ENCODE measurements around the gene KCNMA1. TPM values are rescaled to one million over a fixed set of nuclear protein-coding genes. Genes with fewer than 3 reads are reported as not detected.

The KCNMA1 gene
- total RNA-seq, 1 donor from 2014 or later: 95.5 TPM

DNA sequence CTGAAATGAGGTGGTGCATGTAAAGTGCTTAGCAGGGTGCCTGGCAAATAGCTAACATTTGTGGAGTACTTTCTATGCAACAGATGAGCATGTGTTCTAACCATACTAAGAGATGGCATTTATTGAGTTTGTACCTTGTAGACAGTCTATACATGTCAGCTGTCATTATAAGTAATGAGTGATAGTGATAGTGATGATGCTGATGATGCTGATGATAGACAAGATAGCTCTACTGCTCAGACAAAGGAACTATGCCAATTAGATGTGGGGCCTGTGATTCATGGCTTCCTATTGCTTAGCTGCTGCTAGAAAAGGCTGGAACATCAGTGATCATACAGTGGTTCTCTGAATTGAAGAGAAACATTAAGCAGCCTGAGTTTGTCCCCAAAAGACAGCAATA lies 585.8 kb downstream of the KCNMA1 start:
- Mint-ChIP-seq H3K36me3 (ENCODE audit: unreplicated experiment) (peaks cover 10% of the 10 kb centered on the region), H3K9me3 (ENCODE audit: unreplicated experiment) (peaks cover 4% of the 10 kb centered on the region), H3K27me3 (ENCODE audit: unreplicated experiment) (no peaks in the 10 kb centered on the region), H3K27ac (ENCODE audit: unreplicated experiment) (no peak overlapping the region), H3K4me1 (ENCODE audit: unreplicated experiment) (peaks cover 13% of the 10 kb centered on the region), H3K4me3 (ENCODE audit: unreplicated experiment) (no peak overlapping the region)
- TF ChIP-seq CTCF (IDR thresholded peaks at IDR 0.05): no peak
- no peak for DNase-seq (ENCODE audit: extremely low spot score, unreplicated experiment)

GRCh38 chr10:77049896-77050295 lies 587.7 kb downstream of the KCNMA1 start:
- H3K9me3 Mint-ChIP-seq (ENCODE audit: unreplicated experiment): no peaks in the 10 kb centered on the region
- peaks cover 15% of the 10 kb centered on the region for H3K36me3 Mint-ChIP-seq (ENCODE audit: unreplicated experiment)
- no peaks in the 10 kb centered on the region for H3K27me3 Mint-ChIP-seq (ENCODE audit: unreplicated experiment)
- no peak overlapping the region for H3K4me3 Mint-ChIP-seq (ENCODE audit: unreplicated experiment)
- no peak for DNase-seq (ENCODE audit: extremely low spot score, unreplicated experiment)
- H3K4me1 Mint-ChIP-seq (ENCODE audit: unreplicated experiment): peaks cover 23% of the 10 kb centered on the region
- H3K27ac Mint-ChIP-seq (ENCODE audit: unreplicated experiment): no peak overlapping the region
- TF ChIP-seq CTCF (IDR thresholded peaks at IDR 0.05): no peak

GRCh38 chr10:77049146-77049545 lies 588.5 kb downstream of the KCNMA1 start:
- H3K36me3 Mint-ChIP-seq (ENCODE audit: unreplicated experiment): peaks cover 15% of the 10 kb centered on the region
- peaks cover 23% of the 10 kb centered on the region for H3K4me1 Mint-ChIP-seq (ENCODE audit: unreplicated experiment)
- H3K27me3 Mint-ChIP-seq (ENCODE audit: unreplicated experiment): no peaks in the 10 kb centered on the region
- no peak for TF ChIP-seq CTCF (IDR thresholded peaks at IDR 0.05)
- no peak overlapping the region for H3K4me3 Mint-ChIP-seq (ENCODE audit: unreplicated experiment)
- no peaks in the 10 kb centered on the region for H3K9me3 Mint-ChIP-seq (ENCODE audit: unreplicated experiment)
- no peak overlapping the region for H3K27ac Mint-ChIP-seq (ENCODE audit: unreplicated experiment)
- DNase-seq (ENCODE audit: extremely low spot score, unreplicated experiment): no peak

DNA sequence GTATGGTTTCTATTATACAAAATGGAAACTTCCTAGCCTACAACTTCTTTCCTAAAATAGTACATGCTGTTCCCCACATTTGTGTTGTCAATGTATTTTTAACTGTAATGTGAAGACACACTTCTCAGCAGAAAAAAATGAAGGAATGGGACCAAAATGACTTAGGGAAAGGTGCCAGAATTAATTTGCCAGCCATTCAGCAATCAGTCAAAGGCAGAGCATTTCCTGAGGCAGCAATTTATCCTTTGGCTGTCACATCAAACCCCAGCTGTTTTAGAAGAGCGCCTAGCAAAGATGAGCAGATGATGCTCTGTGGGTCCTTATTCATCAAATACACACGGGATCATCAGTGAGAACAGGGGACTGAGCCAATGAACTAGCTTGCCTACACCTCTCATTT lies 592.5 kb downstream of the KCNMA1 start:
- H3K36me3 Mint-ChIP-seq (ENCODE audit: unreplicated experiment): peaks cover 12% of the 10 kb centered on the region

DNA sequence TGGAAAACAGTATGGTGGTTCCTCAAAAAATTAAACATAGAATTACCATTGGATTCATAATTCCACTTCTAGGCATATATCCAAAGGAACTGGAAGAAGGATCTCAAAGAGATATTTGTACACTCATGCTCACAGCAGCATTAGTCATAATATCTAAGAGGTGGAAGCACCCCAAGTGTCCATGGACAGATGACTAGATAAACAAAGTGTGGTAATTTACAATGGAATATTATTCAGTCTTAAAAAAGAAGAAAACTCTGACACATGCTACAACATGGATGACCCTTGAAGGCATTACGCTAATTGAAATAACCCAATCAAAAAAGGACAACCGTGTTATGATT lies 594.2 kb downstream of the KCNMA1 start:
- no peaks in the 10 kb centered on the region for H3K27me3 Mint-ChIP-seq (ENCODE audit: unreplicated experiment)
- TF ChIP-seq CTCF (IDR thresholded peaks at IDR 0.05): no peak
- H3K9me3 Mint-ChIP-seq (ENCODE audit: unreplicated experiment): no peaks in the 10 kb centered on the region
- no peak overlapping the region for H3K4me3 Mint-ChIP-seq (ENCODE audit: unreplicated experiment)
- no peak overlapping the region for H3K27ac Mint-ChIP-seq (ENCODE audit: unreplicated experiment)
- peaks cover 6% of the 10 kb centered on the region for H3K36me3 Mint-ChIP-seq (ENCODE audit: unreplicated experiment)
- no peak for DNase-seq (ENCODE audit: extremely low spot score, unreplicated experiment)
- peaks cover 19% of the 10 kb centered on the region for H3K4me1 Mint-ChIP-seq (ENCODE audit: unreplicated experiment)

More for the DNA sequence above, 592.5 kb downstream of the KCNMA1 start:
- Mint-ChIP-seq H3K4me1 (ENCODE audit: unreplicated experiment) (peaks cover 28% of the 10 kb centered on the region), H3K27me3 (ENCODE audit: unreplicated experiment) (no peaks in the 10 kb centered on the region), H3K27ac (ENCODE audit: unreplicated experiment) (peak overlapping the region; percentile 52), H3K4me3 (ENCODE audit: unreplicated experiment) (no peak overlapping the region), H3K9me3 (ENCODE audit: unreplicated experiment) (no peaks in the 10 kb centered on the region)
- TF ChIP-seq CTCF (IDR thresholded peaks at IDR 0.05): no peak
- no peak for DNase-seq (ENCODE audit: extremely low spot score, unreplicated experiment)

Measured in osteocyte (in vitro differentiated cells).